ENCODE data around the gene ZFP36L2.

- TF ChIP-seq EP300 (IDR thresholded peaks at IDR 0.05) (no peak), POLR2A (IDR thresholded peaks at IDR 0.05; ENCODE audit: low read depth) (no peak)
- TF ChIP-seq, protein P1, sequence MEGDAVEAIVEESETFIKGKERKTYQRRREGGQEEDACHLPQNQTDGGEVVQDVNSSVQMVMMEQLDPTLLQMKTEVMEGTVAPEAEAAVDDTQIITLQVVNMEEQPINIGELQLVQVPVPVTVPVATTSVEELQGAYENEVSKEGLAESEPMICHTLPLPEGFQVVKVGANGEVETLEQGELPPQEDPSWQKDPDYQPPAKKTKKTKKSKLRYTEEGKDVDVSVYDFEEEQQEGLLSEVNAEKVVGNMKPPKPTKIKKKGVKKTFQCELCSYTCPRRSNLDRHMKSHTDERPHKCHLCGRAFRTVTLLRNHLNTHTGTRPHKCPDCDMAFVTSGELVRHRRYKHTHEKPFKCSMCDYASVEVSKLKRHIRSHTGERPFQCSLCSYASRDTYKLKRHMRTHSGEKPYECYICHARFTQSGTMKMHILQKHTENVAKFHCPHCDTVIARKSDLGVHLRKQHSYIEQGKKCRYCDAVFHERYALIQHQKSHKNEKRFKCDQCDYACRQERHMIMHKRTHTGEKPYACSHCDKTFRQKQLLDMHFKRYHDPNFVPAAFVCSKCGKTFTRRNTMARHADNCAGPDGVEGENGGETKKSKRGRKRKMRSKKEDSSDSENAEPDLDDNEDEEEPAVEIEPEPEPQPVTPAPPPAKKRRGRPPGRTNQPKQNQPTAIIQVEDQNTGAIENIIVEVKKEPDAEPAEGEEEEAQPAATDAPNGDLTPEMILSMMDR (IDR thresholded peaks at IDR 0.05): no peak
Measured at GRCh38 chr2:43220760-43221123, 5.7 kb downstream of the ZFP36L2 start.
